Neural progenitor cell (in vitro differentiated cells): ENCODE results near the gene SPEF2. TPM values are rescaled to one million over a fixed set of nuclear protein-coding genes. Genes with fewer than 3 reads are reported as not detected.
A peak's percentile ranks its signal among the peaks of the same experiment; 100 is the strongest.

Experiments
- DNase-seq: peaks from one replicate; pipeline ENCODE4 v3.0.0-alpha.2; 2016; ENCODE audit warnings: low spot score
- H2AFZ ChIP-seq: fragments of 200-600 bp; sonication (generic); replicated peaks from 2 replicates; pipeline ENCODE4 v1.6.1; 2016; ENCODE audit warnings: antibody characterized with exemption
- H3F3A ChIP-seq: fragments of 200-600 bp; sonication (generic); 2 replicates; pipeline ENCODE4 v1.6.1; 2016; ENCODE audit warnings: antibody characterized with exemption, low read depth
- H3K27ac ChIP-seq: fragments of 200-600 bp; sonication (generic); 2 replicates; pipeline ENCODE4 v1.5.1; 2016; ENCODE audit warnings: mild to moderate bottlenecking
- H3K27me3 ChIP-seq: fragments of 200-600 bp; sonication (generic); 2 replicates; pipeline ENCODE4 v1.6.1; 2016; ENCODE audit warnings: mild to moderate bottlenecking, moderate library complexity
- H3K36me3 ChIP-seq: fragments of 200-600 bp; sonication (generic); 2 replicates; pipeline ENCODE4 v1.5.1; 2016
- H3K4me1 ChIP-seq: fragments of 200-600 bp; sonication (generic); 2 replicates; pipeline ENCODE4 v1.6.1; 2016; ENCODE audit warnings: mixed run types
- H3K4me2 ChIP-seq: fragments of 200-600 bp; sonication (generic); 2 replicates; pipeline ENCODE4 v1.6.1; 2016
- H3K4me3 ChIP-seq: fragments of 200-600 bp; sonication (generic); 2 replicates; pipeline ENCODE4 v1.5.1; 2016
- H3K79me2 ChIP-seq: fragments of 200-600 bp; sonication (generic); 2 replicates; pipeline ENCODE4 v1.6.1; 2016; ENCODE audit warnings: low read depth
- H3K9ac ChIP-seq: fragments of 200-600 bp; sonication (generic); 2 replicates; pipeline ENCODE4 v1.6.1; 2016
- H3K9me3 ChIP-seq: fragments of 200-600 bp; sonication (generic); 2 replicates; pipeline ENCODE4 v1.5.1; 2016; ENCODE audit warnings: low read depth
- H4K20me1 ChIP-seq: fragments of 200-600 bp; sonication (generic); 2 replicates; pipeline ENCODE4 v1.6.1; 2016; ENCODE audit warnings: low read depth
- H3K27ac Mint-ChIP-seq: 3 replicates; pipeline ENCODE4 v1.8.0; 2021; ENCODE audit warnings: mixed read lengths
- H3K27me3 Mint-ChIP-seq: 2 replicates; pipeline ENCODE4 v1.8.0; 2022; ENCODE audit warnings: low read depth, mild to moderate bottlenecking, inconsistent platforms, moderate library complexity, mixed read lengths; ENCODE audit not compliant: insufficient read depth
- H3K36me3 Mint-ChIP-seq: 3 replicates; pipeline ENCODE4 v1.8.0; 2021; ENCODE audit warnings: mixed read lengths
- H3K4me1 Mint-ChIP-seq: 3 replicates; pipeline ENCODE4 v1.8.0; 2021; ENCODE audit warnings: mixed read lengths
- H3K4me3 Mint-ChIP-seq: 3 replicates; pipeline ENCODE4 v1.8.0; 2021; ENCODE audit warnings: mild to moderate bottlenecking, moderate library complexity, mixed read lengths
- H3K9me3 Mint-ChIP-seq: 3 replicates; pipeline ENCODE4 v1.8.0; 2020; ENCODE audit warnings: mixed read lengths
- EZH2 ChIP-seq: fragments of 200-600 bp; sonication (generic); IDR thresholded peaks from 2 replicates; pipeline ENCODE4 v1.6.1; 2017; ENCODE audit warnings: antibody characterized with exemption, mild to moderate bottlenecking, moderate library complexity
- EZH2phosphoT487 ChIP-seq: fragments of 200-600 bp; sonication (generic); IDR thresholded peaks from 2 replicates; pipeline ENCODE4 v1.6.1; 2017; ENCODE audit warnings: antibody characterized with exemption
- total RNA-seq: library from RNA; depleted of rRNA; stranded (reverse); fragments of >200 nt; gene quantifications from 2 replicates; pipeline ENCODE4 v1.2.3, GENCODE V29; 2015; ENCODE audit warnings: low replicate concordance
- TF ChIP-seq, protein P1 (sequence below): fragments of 200-600 bp; sonication (generic); IDR thresholded peaks from 2 replicates; pipeline ENCODE4 v1.5.1; 2017; ENCODE audit warnings: antibody characterized with exemption, mild to moderate bottlenecking

The SPEF2 gene
- total RNA-seq, 1 donor from 2014 or later = 5.8 TPM

GRCh38 chr5:35789732-35790456 is 172.2 kb downstream of the SPEF2 start:
- no peaks in the 10 kb centered on the region for H3K36me3 Mint-ChIP-seq
- H3K9me3 Mint-ChIP-seq = no peaks in the 10 kb centered on the region
- no peak overlapping the region for H3K4me3 Mint-ChIP-seq
- no peak overlapping the region for H2AFZ ChIP-seq
- no peaks in the 10 kb centered on the region for H3K9me3 ChIP-seq
- H4K20me1 ChIP-seq = no peaks in the 10 kb centered on the region
- no peak overlapping the region for H3K27ac Mint-ChIP-seq
- H3K27me3 Mint-ChIP-seq = peaks cover 3% of the 10 kb centered on the region
- DNase-seq = no peak
- no peaks in the 10 kb centered on the region for H3F3A ChIP-seq
- TF ChIP-seq, protein P1, sequence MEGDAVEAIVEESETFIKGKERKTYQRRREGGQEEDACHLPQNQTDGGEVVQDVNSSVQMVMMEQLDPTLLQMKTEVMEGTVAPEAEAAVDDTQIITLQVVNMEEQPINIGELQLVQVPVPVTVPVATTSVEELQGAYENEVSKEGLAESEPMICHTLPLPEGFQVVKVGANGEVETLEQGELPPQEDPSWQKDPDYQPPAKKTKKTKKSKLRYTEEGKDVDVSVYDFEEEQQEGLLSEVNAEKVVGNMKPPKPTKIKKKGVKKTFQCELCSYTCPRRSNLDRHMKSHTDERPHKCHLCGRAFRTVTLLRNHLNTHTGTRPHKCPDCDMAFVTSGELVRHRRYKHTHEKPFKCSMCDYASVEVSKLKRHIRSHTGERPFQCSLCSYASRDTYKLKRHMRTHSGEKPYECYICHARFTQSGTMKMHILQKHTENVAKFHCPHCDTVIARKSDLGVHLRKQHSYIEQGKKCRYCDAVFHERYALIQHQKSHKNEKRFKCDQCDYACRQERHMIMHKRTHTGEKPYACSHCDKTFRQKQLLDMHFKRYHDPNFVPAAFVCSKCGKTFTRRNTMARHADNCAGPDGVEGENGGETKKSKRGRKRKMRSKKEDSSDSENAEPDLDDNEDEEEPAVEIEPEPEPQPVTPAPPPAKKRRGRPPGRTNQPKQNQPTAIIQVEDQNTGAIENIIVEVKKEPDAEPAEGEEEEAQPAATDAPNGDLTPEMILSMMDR = no peak
- no peak for TF ChIP-seq EZH2
- TF ChIP-seq EZH2phosphoT487 = no peak
- no peaks in the 10 kb centered on the region for H3K27me3 ChIP-seq
- no peaks in the 10 kb centered on the region for H3K79me2 ChIP-seq
- H3K4me3 ChIP-seq = no peak overlapping the region
- peaks cover 10% of the 10 kb centered on the region for H3K4me1 Mint-ChIP-seq
- H3K36me3 ChIP-seq = no peaks in the 10 kb centered on the region
- peaks cover 7% of the 10 kb centered on the region for H3K4me1 ChIP-seq
- H3K9ac ChIP-seq = no peak overlapping the region
- no peak overlapping the region for H3K4me2 ChIP-seq
- H3K27ac ChIP-seq = no peak overlapping the region

GRCh38 chr5:35790457-35790822 is 172.8 kb downstream of the SPEF2 start:
- TF ChIP-seq EZH2phosphoT487 = no peak
- TF ChIP-seq, protein P1 = no peak
- TF ChIP-seq EZH2 = no peak
- Histone ChIP-seq H3K4me1 (peaks cover 9% of the 10 kb centered on the region), H3K9ac (no peak overlapping the region)

DNA sequence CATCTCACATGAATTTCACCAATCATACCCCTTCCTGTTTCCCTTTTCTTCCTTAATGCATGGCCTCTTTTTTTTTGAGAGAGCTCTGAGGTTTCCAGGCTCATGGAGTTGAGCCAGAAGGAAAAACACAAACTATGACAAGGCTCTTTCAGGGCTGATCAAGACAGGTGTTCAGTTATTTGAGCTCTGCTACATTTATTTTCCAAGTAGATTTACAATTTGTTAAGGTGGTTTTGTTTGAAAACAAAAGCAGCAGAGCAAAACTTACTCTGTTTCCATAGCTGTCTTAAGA is 176.6 kb downstream of the SPEF2 start:
- Histone ChIP-seq H3K27me3 (no peaks in the 10 kb centered on the region), H3F3A (no peaks in the 10 kb centered on the region), H2AFZ (peak overlapping the region; percentile 23), H3K79me2 (no peaks in the 10 kb centered on the region), H3K9ac (no peak overlapping the region), H4K20me1 (no peaks in the 10 kb centered on the region), H3K4me2 (no peak overlapping the region), H3K27ac (no peak overlapping the region), H3K4me3 (no peak overlapping the region), H3K4me1 (peaks cover 9% of the 10 kb centered on the region), H3K36me3 (no peaks in the 10 kb centered on the region), H3K9me3 (no peaks in the 10 kb centered on the region)
- no peak overlapping the region for H3K4me3 Mint-ChIP-seq
- TF ChIP-seq EZH2phosphoT487 (no peak), EZH2 (no peak)
- TF ChIP-seq, protein P1 = no peak
- no peaks in the 10 kb centered on the region for H3K36me3 Mint-ChIP-seq
- DNase-seq = no peak
- no peaks in the 10 kb centered on the region for H3K9me3 Mint-ChIP-seq
- H3K27ac Mint-ChIP-seq = no peak overlapping the region
- peaks cover 3% of the 10 kb centered on the region for H3K27me3 Mint-ChIP-seq
- peaks cover 25% of the 10 kb centered on the region for H3K4me1 Mint-ChIP-seq

More at GRCh38 chr5:35790457-35790822, 172.8 kb downstream of the SPEF2 start:
- Mint-ChIP-seq H3K27me3 (peaks cover 3% of the 10 kb centered on the region), H3K4me3 (no peak overlapping the region), H3K27ac (no peak overlapping the region), H3K36me3 (no peaks in the 10 kb centered on the region), H3K4me1 (peaks cover 13% of the 10 kb centered on the region), H3K9me3 (no peaks in the 10 kb centered on the region)
- Histone ChIP-seq H3K4me3 (no peak overlapping the region), H3K36me3 (no peaks in the 10 kb centered on the region), H3K79me2 (no peaks in the 10 kb centered on the region), H4K20me1 (no peaks in the 10 kb centered on the region), H3K9me3 (no peaks in the 10 kb centered on the region), H3K27me3 (no peaks in the 10 kb centered on the region), H3F3A (no peaks in the 10 kb centered on the region), H3K27ac (no peak overlapping the region), H3K4me2 (no peak overlapping the region), H2AFZ (no peak overlapping the region)
- DNase-seq = no peak
